Measurements from ENCODE around the gene CDIPT.

The CDIPT gene

GRCh38 chr16:29811896-29812665, 50.9 kb downstream of the CDIPT start, which contains the start of gene PRRT2:
Gene PRRT2, plus strand, starts transcription at chr16:29812193. Its CDS starts 862 bp downstream, at chr16:29813055.
- in situ Hi-C loops (cut with MboI; ENCODE audit: low sequenced_read_pairs): no loop called here

- in situ Hi-C loops (cut with MboI; ENCODE audit: low sequenced_read_pairs): no loop called here
Observed at GRCh38 chr16:29811170-29811895, 51.7 kb downstream of the CDIPT start.

GRCh38 chr16:29810699-29811169, 52.3 kb downstream of the CDIPT start:
- in situ Hi-C loops (cut with MboI; ENCODE audit: low sequenced_read_pairs): no loop called here

GRCh38 chr16:29809850-29810698, 53.0 kb downstream of the CDIPT start:
- in situ Hi-C loops (cut with MboI; ENCODE audit: low sequenced_read_pairs): no loop called here

GRCh38 chr16:29809031-29809747, 53.8 kb downstream of the CDIPT start:
- in situ Hi-C loops (cut with MboI; ENCODE audit: low sequenced_read_pairs): no loop called here

Measured in HL-60/S4 treated with phorbol 12-myristate 13-acetate at 8.2 ng/mL for 4 days and 3 days (cell line).